HG02973 (cell line): ENCODE results near the gene TEKTIP1.

Experiments
- ATAC-seq: cut with Tn5 transposase; IDR thresholded peaks from one replicate; pipeline ENCODE4 v1.9.1; 2021; ENCODE audit warnings: moderate library complexity; ENCODE audit not compliant: unreplicated experiment

The TEKTIP1 gene

GRCh38 chr19:3536429-3537100 lies 2.4 kb upstream of the TEKTIP1 start:
- ATAC-seq, result no peak

GRCh38 chr19:3537101-3537437 lies 1.9 kb upstream of the TEKTIP1 start:
- no peak for ATAC-seq

GRCh38 chr19:3537438-3538240 lies 1.3 kb upstream of the TEKTIP1 start:
- ATAC-seq, result no peak

- ATAC-seq, result no peak
These were observed 580 bp upstream of the TEKTIP1 start for GRCh38 chr19:3538258-3538929.

GRCh38 chr19:3539756-3540118 lies 763 bp downstream of the TEKTIP1 start:
- no peak for ATAC-seq

GRCh38 chr19:3543150-3544057 lies 4.4 kb downstream of the TEKTIP1 start:
- no peak for ATAC-seq

GRCh38 chr19:3544058-3544376 lies 5.0 kb downstream of the TEKTIP1 start:
- ATAC-seq, result no peak

GRCh38 chr19:3544742-3545668 lies 6.0 kb downstream of the TEKTIP1 start:
- ATAC-seq, result no peak

GRCh38 chr19:3545669-3546034 lies 6.7 kb downstream of the TEKTIP1 start:
- ATAC-seq, result no peak

- ATAC-seq, result no peak
These were observed 7.1 kb downstream of the TEKTIP1 start for GRCh38 chr19:3546119-3546518.

GRCh38 chr19:3547301-3547731 lies 8.3 kb downstream of the TEKTIP1 start:
- no peak for ATAC-seq

GRCh38 chr19:3547767-3548282 lies 8.9 kb downstream of the TEKTIP1 start:
- ATAC-seq, result no peak

GRCh38 chr19:3548606-3549005 lies 9.6 kb downstream of the TEKTIP1 start:
- ATAC-seq, result no peak

GRCh38 chr19:3549816-3550215 lies 10.8 kb downstream of the TEKTIP1 start:
- ATAC-seq, result no peak

GRCh38 chr19:3550947-3551791 lies 12.2 kb downstream of the TEKTIP1 start:
- ATAC-seq, result no peak

GRCh38 chr19:3551792-3552095 lies 12.8 kb downstream of the TEKTIP1 start:
- no peak for ATAC-seq

GRCh38 chr19:3554254-3555083 lies 15.5 kb downstream of the TEKTIP1 start:
- no peak for ATAC-seq

GRCh38 chr19:3555653-3556422 lies 16.9 kb downstream of the TEKTIP1 start:
- ATAC-seq, result no peak
